HEK293 (cell line): ENCODE results near the gene CRIP2.

ENCODE experiments used
- CTCF ChIP-seq: fragments of 450-650 bp; formaldehyde crosslinking; IDR thresholded peaks from 2 replicates; pipeline ENCODE4 v1.5.1; 2016; ENCODE audit warnings: missing biosample characterization, missing genetic modification characterization
- SETDB1 ChIP-seq: IDR thresholded peaks from one replicate; pipeline ENCODE4 v1.6.1; 2017; ENCODE audit warnings: mild to moderate bottlenecking, low read length, moderate library complexity, mixed read lengths; ENCODE audit not compliant: insufficient read length
- ZNF561 ChIP-seq: fragments of 450-650 bp; IDR thresholded peaks from 2 replicates; pipeline ENCODE4 v1.5.1; 2018; ENCODE audit warnings: missing biosample characterization, missing genetic modification characterization, borderline replicate concordance

DNA sequence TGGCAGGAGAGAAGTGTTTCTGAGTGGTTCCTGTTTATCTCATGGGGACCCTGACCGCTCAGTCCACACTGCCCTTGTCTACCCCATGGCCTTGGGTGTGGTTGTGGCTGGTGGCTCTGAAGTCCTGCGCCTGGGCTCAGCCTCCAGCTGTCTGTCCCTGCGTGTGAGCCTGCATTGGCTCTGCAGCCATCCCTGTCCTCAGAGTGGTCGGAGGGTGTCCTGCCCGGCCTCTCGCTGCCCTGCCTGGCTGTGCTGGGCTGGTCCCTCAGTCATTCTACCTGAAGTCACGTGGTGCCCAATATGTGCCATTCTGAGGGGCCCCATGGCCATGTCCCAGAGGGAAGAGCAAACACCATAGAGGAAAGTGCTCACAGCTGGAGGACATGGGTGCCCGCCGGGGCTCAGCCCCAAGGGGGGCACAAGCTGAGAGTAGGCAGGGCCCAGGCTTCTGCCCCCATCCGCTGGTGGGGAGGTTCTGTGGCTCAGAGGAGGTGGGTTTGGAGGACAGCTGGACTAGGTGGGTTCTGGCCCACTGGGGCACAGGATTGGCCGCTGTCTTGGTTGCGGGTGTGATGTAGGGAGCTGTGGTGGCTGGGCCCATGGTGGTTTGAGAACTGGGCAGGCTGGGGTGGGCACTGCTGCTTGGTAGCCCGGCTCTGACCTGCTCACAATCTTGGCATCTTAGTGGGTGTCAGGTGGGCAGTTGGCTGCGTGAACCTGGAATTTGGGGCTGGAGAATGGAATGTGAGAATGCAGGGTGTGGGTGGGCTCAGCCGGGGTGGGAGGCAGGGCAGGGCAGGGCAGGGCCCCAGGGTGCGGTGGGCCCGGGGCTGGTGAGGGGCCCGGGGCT lies 28.1 kb downstream of the CRIP2 start:
- TF ChIP-seq ZNF561 (tag by site-specific recombination) (no peak), SETDB1 (no peak), CTCF (tag by site-specific recombination) (no peak)
